MCF 10A (cell line): ENCODE measurements around the gene PDZD4. TPM values are rescaled to one million over a fixed set of nuclear protein-coding genes. Genes with fewer than 3 reads are reported as not detected.

ENCODE experiments used
- BruUV-seq: library from RNA; stranded (reverse); fragments of 400-500 nt; replicated peaks from 2 replicates; lab custom pipeline; 2021; lab: Mats Ljungman, UMichigan
- CTCF ChIA-PET: fragments of 300-600 bp; sonication (Branson Sonifier 250); formaldehyde crosslinking; extraction: SDS; loops from one replicate; lab custom pipeline; 2021; ENCODE audit warnings: antibody characterized with exemption, inconsistent platforms; lab: Yijun Ruan, JAX
- POLR2A ChIA-PET: fragments of 300-600, 350-650 bp; sonication (Branson Sonifier 250); formaldehyde crosslinking; extraction: SDS; loops from one replicate; lab custom pipeline; 2020; ENCODE audit warnings: antibody characterized with exemption, inconsistent platforms; lab: Yijun Ruan, JAX
- DNase-seq: peaks from one replicate; pipeline ENCODE4 v3.0.0-alpha.2; 2018; ENCODE audit not compliant: unreplicated experiment
- H3K27ac Mint-ChIP-seq: one replicate; pipeline ENCODE4 v1.8.0; 2022; ENCODE audit warnings: mild to moderate bottlenecking, low read depth, mixed read lengths; ENCODE audit not compliant: unreplicated experiment
- H3K27me3 Mint-ChIP-seq: one replicate; pipeline ENCODE4 v1.8.0; 2022; ENCODE audit warnings: mixed read lengths; ENCODE audit not compliant: insufficient read depth, unreplicated experiment
- H3K36me3 Mint-ChIP-seq: one replicate; pipeline ENCODE4 v1.8.0; 2022; ENCODE audit warnings: mild to moderate bottlenecking, moderate library complexity, mixed read lengths; ENCODE audit not compliant: insufficient read depth, unreplicated experiment
- H3K4me1 Mint-ChIP-seq: one replicate; pipeline ENCODE4 v1.8.0; 2022; ENCODE audit warnings: mixed read lengths; ENCODE audit not compliant: insufficient read depth, unreplicated experiment
- H3K4me3 Mint-ChIP-seq: one replicate; pipeline ENCODE4 v1.8.0; 2022; ENCODE audit warnings: mild to moderate bottlenecking, moderate library complexity, mixed read lengths; ENCODE audit not compliant: unreplicated experiment
- H3K9me3 Mint-ChIP-seq: one replicate; pipeline ENCODE4 v1.8.0; 2022; ENCODE audit warnings: mixed read lengths; ENCODE audit not compliant: unreplicated experiment
- intact Hi-C: fragments of 100-400 bp; cut with micrococcal nuclease; formaldehyde crosslinking; loops from 2 replicates; pipeline ENCODE4 v1.14.1; 2022
- total RNA-seq: library from RNA; stranded (reverse); gene quantifications from 2 replicates; pipeline ENCODE4 v1.2.3, GENCODE V29; 2022
- TF ChIP-seq, protein P1 (sequence below): fragments of 200-600 bp; IDR thresholded peaks from one replicate; pipeline ENCODE4 v1.8.0; 2022; ENCODE audit warnings: antibody characterized with exemption, mild to moderate bottlenecking; ENCODE audit not compliant: unreplicated experiment

The PDZD4 gene
- total RNA-seq, 1 experiment from 2014 or later, result not detected

DNA sequence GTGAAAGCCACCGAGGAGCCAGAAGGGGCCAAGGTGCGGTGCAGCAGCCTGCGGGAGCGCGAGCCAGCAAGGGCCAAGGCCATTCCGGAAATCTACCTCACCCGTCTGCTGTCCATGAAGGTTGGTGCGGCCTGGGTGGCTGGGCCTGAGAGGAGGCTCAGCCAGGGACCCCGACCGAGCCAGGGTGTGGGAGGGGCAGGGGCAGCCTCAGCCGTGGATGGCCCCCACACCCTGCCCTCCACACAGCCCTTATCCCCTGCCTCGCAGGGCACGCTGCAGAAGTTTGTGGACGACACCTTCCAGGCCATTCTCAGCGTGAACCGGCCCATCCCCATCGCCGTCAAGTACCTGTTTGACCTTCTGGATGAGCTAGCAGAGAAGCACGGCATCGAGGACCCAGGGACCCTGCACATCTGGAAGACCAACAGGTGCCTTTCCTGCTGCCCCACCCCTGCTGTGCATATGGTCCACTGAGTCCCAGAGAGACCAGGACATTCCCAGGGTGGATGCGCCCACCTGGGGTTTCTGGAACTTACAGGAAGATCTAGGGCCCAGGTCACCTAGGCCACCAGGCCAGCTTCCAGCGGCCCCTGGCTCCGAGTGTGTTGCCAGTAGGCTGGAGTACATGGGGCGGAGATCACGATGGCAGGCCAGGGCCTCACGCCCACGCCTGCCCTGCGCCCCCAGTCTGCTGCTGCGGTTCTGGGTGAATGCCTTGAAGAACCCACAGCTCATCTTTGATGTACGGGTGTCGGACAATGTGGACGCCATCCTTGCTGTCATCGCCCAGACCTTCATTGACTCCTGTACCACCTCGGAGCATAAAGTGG, 52.9 kb downstream of the PDZD4 start:
- POLR2A ChIA-PET, result no interaction called here

DNA sequence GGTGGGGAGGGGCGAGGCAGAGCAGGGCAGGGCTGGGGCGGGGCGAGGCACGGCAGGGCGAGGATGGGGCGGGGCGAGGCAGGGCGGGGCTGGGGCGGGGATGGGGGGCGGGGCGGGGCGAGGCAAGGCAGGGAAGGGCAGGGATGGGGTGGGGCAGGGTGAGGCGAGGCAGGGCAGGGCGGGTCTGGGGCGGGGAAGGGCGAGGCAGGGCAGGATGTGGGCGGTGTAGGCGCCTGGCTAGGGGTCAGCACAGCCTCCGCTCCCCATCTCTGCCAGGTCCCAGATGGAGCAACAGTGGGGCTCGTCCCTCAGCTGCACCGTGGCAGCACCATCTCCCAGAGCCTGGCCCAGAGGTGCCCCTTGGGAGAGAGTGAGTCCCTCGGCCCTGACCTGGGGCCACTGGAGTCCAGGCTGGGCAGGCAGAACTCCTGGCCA, 53.7 kb downstream of the PDZD4 start:
- no TSS peak for BruUV-seq
- intact Hi-C loops, result no loop called here
- POLR2A ChIA-PET, result no interaction called here
- no peaks in the 10 kb centered on the region for H3K4me1 Mint-ChIP-seq
- H3K4me3 Mint-ChIP-seq, result no peak overlapping the region
- no peaks in the 10 kb centered on the region for H3K27me3 Mint-ChIP-seq
- no peaks in the 10 kb centered on the region for H3K9me3 Mint-ChIP-seq
- TF ChIP-seq, protein P1, sequence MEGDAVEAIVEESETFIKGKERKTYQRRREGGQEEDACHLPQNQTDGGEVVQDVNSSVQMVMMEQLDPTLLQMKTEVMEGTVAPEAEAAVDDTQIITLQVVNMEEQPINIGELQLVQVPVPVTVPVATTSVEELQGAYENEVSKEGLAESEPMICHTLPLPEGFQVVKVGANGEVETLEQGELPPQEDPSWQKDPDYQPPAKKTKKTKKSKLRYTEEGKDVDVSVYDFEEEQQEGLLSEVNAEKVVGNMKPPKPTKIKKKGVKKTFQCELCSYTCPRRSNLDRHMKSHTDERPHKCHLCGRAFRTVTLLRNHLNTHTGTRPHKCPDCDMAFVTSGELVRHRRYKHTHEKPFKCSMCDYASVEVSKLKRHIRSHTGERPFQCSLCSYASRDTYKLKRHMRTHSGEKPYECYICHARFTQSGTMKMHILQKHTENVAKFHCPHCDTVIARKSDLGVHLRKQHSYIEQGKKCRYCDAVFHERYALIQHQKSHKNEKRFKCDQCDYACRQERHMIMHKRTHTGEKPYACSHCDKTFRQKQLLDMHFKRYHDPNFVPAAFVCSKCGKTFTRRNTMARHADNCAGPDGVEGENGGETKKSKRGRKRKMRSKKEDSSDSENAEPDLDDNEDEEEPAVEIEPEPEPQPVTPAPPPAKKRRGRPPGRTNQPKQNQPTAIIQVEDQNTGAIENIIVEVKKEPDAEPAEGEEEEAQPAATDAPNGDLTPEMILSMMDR, result no peak
- H3K27ac Mint-ChIP-seq, result no peak overlapping the region
- CTCF ChIA-PET, result no interaction called here
- no peak for DNase-seq
- peaks cover 17% of the 10 kb centered on the region for H3K36me3 Mint-ChIP-seq

More for the DNA sequence above, 52.9 kb downstream of the PDZD4 start:
- TF ChIP-seq, protein P1, result no peak
- Mint-ChIP-seq H3K9me3 (no peaks in the 10 kb centered on the region), H3K36me3 (peaks cover 17% of the 10 kb centered on the region), H3K4me3 (no peak overlapping the region), H3K4me1 (no peaks in the 10 kb centered on the region), H3K27me3 (no peaks in the 10 kb centered on the region), H3K27ac (no peak overlapping the region)
- CTCF ChIA-PET, result interaction anchor here (0.6 to 1.2 kb wide), 2 partner anchors 15 to 152 kb away, joined by 3 read pairs; no protein-coding TSS in a partner anchor
- intact Hi-C loops, result no loop called here
- BruUV-seq, result no TSS peak
- DNase-seq, result no peak

DNA sequence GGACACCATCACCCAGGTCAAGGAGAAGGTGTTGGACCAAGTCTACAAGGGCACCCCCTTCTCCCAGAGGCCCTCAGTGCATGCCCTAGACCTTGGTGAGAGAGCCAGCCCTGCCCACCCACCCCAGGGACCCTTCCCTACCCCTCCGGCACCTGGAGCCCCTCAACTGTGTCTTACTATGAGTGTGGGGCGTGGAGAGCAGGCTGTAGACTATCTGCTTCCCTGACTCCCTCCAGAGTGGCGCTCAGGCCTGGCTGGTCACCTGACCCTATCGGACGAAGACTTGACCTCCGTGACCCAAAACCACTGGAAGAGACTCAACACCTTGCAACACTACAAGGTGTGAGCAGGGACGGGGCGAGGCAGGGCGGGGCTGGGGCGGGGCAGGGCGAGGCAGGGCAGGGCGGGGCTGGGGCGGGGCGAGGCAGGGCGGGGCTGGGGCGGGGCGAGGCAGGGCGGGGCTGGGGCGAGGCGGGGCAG, 54.2 kb downstream of the PDZD4 start:
- TF ChIP-seq, protein P1, result no peak
- Mint-ChIP-seq H3K27ac (no peak overlapping the region), H3K4me1 (no peaks in the 10 kb centered on the region), H3K9me3 (no peaks in the 10 kb centered on the region), H3K36me3 (peaks cover 17% of the 10 kb centered on the region), H3K27me3 (no peaks in the 10 kb centered on the region), H3K4me3 (no peak overlapping the region)
- POLR2A ChIA-PET, result no interaction called here
- no TSS peak for BruUV-seq
- CTCF ChIA-PET, result no interaction called here
- DNase-seq, result no peak
- intact Hi-C loops, result no loop called here

DNA sequence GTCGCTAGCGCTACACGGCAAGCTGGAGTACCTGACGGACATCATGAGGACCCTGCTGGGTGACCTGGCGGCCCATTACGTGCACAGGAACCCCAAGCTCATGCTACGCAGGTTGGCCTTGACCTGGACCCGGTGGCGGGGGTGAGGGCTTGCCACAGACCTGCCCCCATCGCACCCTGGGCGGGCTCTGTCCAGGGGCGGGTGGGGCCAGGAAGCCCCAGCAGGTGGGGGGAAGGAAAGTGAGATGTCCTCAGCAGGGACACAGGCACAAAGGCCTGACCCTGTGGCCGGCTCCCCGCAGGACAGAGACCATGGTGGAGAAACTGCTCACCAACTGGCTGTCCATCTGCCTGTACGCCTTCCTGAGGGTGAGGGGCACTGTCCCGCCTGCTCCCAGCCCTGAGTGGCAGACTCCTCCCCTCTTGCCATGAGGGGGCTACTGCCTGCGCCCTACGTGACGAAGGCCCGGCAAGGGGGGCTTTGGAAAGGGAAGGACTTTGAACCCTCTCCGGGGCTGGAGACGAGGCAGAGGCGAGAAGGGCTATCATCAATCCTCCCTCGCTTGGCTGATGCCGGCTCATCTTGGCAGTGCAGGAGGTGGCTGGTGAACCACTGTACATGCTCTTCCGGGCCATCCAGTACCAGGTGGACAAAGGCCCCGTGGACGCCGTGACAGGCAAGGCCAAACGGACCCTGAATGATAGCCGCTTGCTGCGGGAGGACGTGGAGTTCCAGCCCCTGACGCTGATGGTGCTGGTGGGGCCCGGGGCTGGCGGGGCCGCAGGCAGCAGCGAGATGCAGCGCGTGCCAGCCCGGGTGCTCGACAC, 54.8 kb downstream of the PDZD4 start:
- DNase-seq, result no peak
- Mint-ChIP-seq H3K36me3 (peaks cover 17% of the 10 kb centered on the region), H3K4me1 (no peaks in the 10 kb centered on the region), H3K27me3 (no peaks in the 10 kb centered on the region), H3K27ac (no peak overlapping the region), H3K9me3 (no peaks in the 10 kb centered on the region), H3K4me3 (no peak overlapping the region)
- ChIA-PET POLR2A (interaction anchor here (0.6 kb wide), 1 partner anchor 227 kb away, joined by 4 read pairs; no protein-coding TSS in a partner anchor), CTCF (interaction anchor here (0.6 kb wide), 3 partner anchors 157 to 178 kb away, joined by 3 read pairs; no protein-coding TSS in a partner anchor)
- TF ChIP-seq, protein P1, result no peak
- intact Hi-C loops, result no loop called here
- no TSS peak for BruUV-seq
